WTC11 (cell line): Measurements from ENCODE around the gene SRSF3.
"Not testable (repeated sequence)": the region's sequence is repeated elsewhere in the genome, so short reads cannot be mapped to it uniquely, and the experiment has no call there.

Experiments
- ATF3 ChIP-seq: sonication (generic); formaldehyde crosslinking; conservative IDR thresholded peaks from 2 replicates; pipeline ENCODE4 v1.8.1; 2022; ENCODE audit warnings: mild to moderate bottlenecking, missing genetic modification reagents
- CREB1 ChIP-seq: sonication (generic); formaldehyde crosslinking; IDR thresholded peaks from 2 replicates; pipeline ENCODE4 v1.8.0; 2023; ENCODE audit warnings: mild to moderate bottlenecking, missing genetic modification reagents
- GRHL2 ChIP-seq: fragments of 250-450 bp; sonication (Bioruptor Pico); IDR thresholded peaks from 2 replicates; pipeline ENCODE4 v1.8.0; 2022; ENCODE audit warnings: mild to moderate bottlenecking, moderate library complexity; ENCODE audit not compliant: insufficient replicate concordance, severe bottlenecking
- IRF2 ChIP-seq: sonication (generic); formaldehyde crosslinking; IDR thresholded peaks from 2 replicates; pipeline ENCODE4 v1.8.0; 2022; ENCODE audit warnings: low read depth, missing genetic modification reagents, borderline replicate concordance
- NR2C2 ChIP-seq: sonication (generic); formaldehyde crosslinking; IDR thresholded peaks from 2 replicates; pipeline ENCODE4 v1.8.0; 2022; ENCODE audit warnings: mild to moderate bottlenecking, missing genetic modification reagents
- SMAD3 ChIP-seq: sonication (generic); formaldehyde crosslinking; IDR thresholded peaks from 2 replicates; pipeline ENCODE4 v1.8.0; 2022; ENCODE audit warnings: missing genetic modification reagents, mild to moderate bottlenecking, borderline replicate concordance
- SP1 ChIP-seq: sonication (generic); formaldehyde crosslinking; conservative IDR thresholded peaks from 2 replicates; pipeline ENCODE4 v1.8.1; 2022; ENCODE audit warnings: missing genetic modification reagents
- TEAD4 ChIP-seq: sonication (generic); formaldehyde crosslinking; IDR thresholded peaks from 2 replicates; pipeline ENCODE4 v1.8.0; 2022; ENCODE audit warnings: mild to moderate bottlenecking, missing genetic modification reagents
- ZMAT4 ChIP-seq: fragments of 250-450 bp; sonication (Bioruptor Pico); IDR thresholded peaks from 2 replicates; pipeline ENCODE4 v1.9.0; 2021; ENCODE audit warnings: mild to moderate bottlenecking
- ZNF263 ChIP-seq: sonication (generic); formaldehyde crosslinking; IDR thresholded peaks from 2 replicates; pipeline ENCODE4 v1.8.1; 2022; ENCODE audit warnings: low read depth, mild to moderate bottlenecking, moderate library complexity, missing genetic modification reagents
- TF ChIP-seq, protein P1 (sequence below): sonication (generic); formaldehyde crosslinking; IDR thresholded peaks from 2 replicates; pipeline ENCODE4 v1.8.1; 2023; ENCODE audit warnings: mild to moderate bottlenecking, moderate library complexity, missing genetic modification reagents
- TF ChIP-seq, protein P2 (sequence below): fragments of 200-600 bp; IDR thresholded peaks from 2 replicates; pipeline ENCODE4 v1.8.0; 2022; ENCODE audit warnings: antibody characterized with exemption
- TF ChIP-seq, protein P3 (sequence below): sonication (generic); formaldehyde crosslinking; IDR thresholded peaks from 2 replicates; pipeline ENCODE4 v1.8.1; 2023; ENCODE audit warnings: mild to moderate bottlenecking, missing genetic modification reagents, moderate library complexity

DNA sequence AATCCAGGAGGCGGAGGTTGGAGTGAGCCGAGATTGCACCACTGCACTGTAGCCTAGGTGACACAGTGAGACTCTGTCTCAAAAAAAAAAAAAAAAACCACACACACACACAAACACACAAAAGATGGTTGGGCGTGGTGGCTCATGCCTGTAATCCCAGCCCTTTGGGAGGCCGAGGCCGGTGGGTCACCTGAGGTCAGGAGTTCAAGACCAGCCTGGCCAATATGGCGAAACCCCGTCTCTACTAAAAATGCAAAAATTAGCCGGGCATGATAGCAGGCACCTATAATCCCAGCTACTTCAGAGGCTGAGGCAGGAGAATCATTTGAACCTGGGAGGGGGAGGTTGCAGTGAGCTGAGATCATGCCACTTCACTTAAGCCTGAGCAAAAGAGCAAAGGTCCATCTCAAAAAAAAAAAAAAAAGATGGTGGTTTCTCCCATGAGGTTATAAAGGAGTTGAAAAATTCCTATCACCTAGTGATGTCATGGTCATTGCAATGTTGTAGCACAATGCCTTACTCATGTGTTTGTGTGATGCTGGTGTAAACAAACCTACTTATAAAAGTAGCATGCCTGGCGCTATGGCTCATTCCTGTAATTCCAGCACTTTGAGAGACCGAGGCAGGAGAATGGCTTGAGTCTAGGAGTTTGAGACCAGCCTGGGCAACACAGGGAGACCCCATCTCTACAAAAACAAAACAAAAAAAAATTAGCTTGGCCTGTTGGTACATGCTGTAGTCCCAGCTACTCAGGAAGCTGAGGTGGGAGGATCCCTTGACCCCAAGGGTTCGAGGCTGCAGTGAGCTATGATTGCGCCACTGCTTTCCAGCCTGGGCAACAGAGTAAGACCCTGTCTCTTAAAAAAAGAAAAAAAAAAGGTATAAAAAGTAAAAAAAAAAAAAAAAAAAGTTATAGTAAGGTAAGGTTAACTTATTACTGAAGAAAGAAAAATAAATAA is 21.5 kb upstream of the SRSF3 start:
- TF ChIP-seq, protein P1, sequence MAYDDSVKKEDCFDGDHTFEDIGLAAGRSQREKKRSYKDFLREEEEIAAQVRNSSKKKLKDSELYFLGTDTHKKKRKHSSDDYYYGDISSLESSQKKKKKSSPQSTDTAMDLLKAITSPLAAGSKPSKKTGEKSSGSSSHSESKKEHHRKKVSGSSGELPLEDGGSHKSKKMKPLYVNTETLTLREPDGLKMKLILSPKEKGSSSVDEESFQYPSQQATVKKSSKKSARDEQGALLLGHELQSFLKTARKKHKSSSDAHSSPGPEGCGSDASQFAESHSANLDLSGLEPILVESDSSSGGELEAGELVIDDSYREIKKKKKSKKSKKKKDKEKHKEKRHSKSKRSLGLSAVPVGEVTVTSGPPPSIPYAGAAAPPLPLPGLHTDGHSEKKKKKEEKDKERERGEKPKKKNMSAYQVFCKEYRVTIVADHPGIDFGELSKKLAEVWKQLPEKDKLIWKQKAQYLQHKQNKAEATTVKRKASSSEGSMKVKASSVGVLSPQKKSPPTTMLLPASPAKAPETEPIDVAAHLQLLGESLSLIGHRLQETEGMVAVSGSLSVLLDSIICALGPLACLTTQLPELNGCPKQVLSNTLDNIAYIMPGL: not testable (repeated sequence)
- TF ChIP-seq, protein P2, sequence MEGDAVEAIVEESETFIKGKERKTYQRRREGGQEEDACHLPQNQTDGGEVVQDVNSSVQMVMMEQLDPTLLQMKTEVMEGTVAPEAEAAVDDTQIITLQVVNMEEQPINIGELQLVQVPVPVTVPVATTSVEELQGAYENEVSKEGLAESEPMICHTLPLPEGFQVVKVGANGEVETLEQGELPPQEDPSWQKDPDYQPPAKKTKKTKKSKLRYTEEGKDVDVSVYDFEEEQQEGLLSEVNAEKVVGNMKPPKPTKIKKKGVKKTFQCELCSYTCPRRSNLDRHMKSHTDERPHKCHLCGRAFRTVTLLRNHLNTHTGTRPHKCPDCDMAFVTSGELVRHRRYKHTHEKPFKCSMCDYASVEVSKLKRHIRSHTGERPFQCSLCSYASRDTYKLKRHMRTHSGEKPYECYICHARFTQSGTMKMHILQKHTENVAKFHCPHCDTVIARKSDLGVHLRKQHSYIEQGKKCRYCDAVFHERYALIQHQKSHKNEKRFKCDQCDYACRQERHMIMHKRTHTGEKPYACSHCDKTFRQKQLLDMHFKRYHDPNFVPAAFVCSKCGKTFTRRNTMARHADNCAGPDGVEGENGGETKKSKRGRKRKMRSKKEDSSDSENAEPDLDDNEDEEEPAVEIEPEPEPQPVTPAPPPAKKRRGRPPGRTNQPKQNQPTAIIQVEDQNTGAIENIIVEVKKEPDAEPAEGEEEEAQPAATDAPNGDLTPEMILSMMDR: not testable (repeated sequence)
- TF ChIP-seq SMAD3; GRHL2 (CRISPR knock-in tag); CREB1 (CRISPR knock-in tag); NR2C2 (CRISPR knock-in tag); ZNF263; SP1 (CRISPR knock-in tag); TEAD4 (CRISPR knock-in tag); ZMAT4 (CRISPR knock-in tag); IRF2 (CRISPR knock-in tag); ATF3 (CRISPR knock-in tag): not testable (repeated sequence)
- TF ChIP-seq, protein P3, sequence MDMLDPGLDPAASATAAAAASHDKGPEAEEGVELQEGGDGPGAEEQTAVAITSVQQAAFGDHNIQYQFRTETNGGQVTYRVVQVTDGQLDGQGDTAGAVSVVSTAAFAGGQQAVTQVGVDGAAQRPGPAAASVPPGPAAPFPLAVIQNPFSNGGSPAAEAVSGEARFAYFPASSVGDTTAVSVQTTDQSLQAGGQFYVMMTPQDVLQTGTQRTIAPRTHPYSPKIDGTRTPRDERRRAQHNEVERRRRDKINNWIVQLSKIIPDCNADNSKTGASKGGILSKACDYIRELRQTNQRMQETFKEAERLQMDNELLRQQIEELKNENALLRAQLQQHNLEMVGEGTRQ (CRISPR knock-in tag): not testable (repeated sequence)
